ENCODE results near the gene MUCL1.

MUCL1 gene

DNA sequence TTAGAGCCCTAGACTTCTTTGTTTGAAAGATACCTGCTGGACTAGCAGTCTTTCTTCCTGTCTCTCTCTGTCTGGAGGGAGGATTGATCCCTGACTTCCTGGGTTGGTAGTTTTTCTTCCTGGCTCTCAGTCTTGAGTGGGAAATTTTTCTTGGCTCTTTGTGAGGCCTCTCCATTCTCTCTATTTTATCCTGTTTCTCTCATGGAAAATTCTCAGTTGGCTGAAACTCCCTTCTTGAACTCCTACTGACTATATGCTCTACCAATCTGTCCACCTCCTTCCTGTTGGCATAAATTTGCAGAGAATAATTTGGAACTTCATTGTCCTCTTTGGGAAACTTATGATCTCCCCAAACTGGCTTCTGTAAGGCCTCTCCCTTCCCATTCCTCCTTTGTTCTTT, 24.1 kb upstream of the MUCL1 start:
- no peaks in the 10 kb centered on the region for H3K36me3 ChIP-seq (ENCODE audit: control insufficient read depth in 2 of 2, insufficient read depth in 1 of 2, low read length in 2 of 2)
- TF ChIP-seq, protein P1, sequence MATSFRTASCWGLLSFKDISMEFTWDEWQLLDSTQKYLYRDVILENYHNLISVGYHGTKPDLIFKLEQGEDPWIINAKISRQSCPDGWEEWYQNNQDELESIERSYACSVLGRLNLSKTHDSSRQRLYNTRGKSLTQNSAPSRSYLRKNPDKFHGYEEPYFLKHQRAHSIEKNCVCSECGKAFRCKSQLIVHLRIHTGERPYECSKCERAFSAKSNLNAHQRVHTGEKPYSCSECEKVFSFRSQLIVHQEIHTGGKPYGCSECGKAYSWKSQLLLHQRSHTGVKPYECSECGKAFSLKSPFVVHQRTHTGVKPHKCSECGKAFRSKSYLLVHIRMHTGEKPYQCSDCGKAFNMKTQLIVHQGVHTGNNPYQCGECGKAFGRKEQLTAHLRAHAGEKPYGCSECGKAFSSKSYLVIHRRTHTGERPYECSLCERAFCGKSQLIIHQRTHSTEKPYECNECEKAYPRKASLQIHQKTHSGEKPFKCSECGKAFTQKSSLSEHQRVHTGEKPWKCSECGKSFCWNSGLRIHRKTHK (tag by site-specific recombination; IDR thresholded peaks at IDR 0.05) = no peak
- TF ChIP-seq ZNF239 (tag by site-specific recombination; IDR thresholded peaks at IDR 0.05) (no peak), ZNF184 (tag by site-specific recombination; IDR thresholded peaks at IDR 0.05) (no peak), KLF10 (tag by site-specific recombination; IDR thresholded peaks at IDR 0.05) (no peak), ZNF133 (tag by site-specific recombination; IDR thresholded peaks at IDR 0.05) (no peak), ZNF202 (tag by site-specific recombination; IDR thresholded peaks at IDR 0.05; ENCODE audit: borderline replicate concordance) (no peak), MYNN (tag by site-specific recombination; IDR thresholded peaks at IDR 0.05; ENCODE audit: borderline replicate concordance) (no peak)
- TF ChIP-seq, protein P2, sequence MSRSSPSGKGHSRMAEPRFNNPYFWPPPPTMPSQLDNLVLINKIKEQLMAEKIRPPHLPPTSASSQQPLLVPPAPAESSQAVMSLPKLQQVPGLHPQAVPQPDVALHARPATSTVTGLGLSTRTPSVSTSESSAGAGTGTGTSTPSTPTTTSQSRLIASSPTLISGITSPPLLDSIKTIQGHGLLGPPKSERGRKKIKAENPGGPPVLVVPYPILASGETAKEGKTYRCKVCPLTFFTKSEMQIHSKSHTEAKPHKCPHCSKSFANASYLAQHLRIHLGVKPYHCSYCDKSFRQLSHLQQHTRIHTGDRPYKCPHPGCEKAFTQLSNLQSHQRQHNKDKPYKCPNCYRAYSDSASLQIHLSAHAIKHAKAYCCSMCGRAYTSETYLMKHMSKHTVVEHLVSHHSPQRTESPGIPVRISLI (tag by site-specific recombination; IDR thresholded peaks at IDR 0.05) = no peak
- TF ChIP-seq, protein P3, sequence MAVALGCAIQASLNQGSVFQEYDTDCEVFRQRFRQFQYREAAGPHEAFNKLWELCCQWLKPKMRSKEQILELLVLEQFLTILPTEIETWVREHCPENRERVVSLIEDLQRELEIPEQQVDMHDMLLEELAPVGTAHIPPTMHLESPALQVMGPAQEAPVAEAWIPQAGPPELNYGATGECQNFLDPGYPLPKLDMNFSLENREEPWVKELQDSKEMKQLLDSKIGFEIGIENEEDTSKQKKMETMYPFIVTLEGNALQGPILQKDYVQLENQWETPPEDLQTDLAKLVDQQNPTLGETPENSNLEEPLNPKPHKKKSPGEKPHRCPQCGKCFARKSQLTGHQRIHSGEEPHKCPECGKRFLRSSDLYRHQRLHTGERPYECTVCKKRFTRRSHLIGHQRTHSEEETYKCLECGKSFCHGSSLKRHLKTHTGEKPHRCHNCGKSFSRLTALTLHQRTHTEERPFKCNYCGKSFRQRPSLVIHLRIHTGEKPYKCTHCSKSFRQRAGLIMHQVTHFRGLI (tag by site-specific recombination; IDR thresholded peaks at IDR 0.05) = no peak
- H3K27ac ChIP-seq (ENCODE audit: extremely low read depth, low read depth, low read length) = no peak overlapping the region
- ChIA-PET CTCF (no interaction called here), POLR2A (no interaction called here)
- H3K4me3 ChIP-seq (ENCODE audit: low read depth, low read length) = no peak overlapping the region
- H3K4me1 ChIP-seq (ENCODE audit: control insufficient read depth, insufficient read depth, low read length) = no peaks in the 10 kb centered on the region
- no peaks in the 10 kb centered on the region for H3K9me3 ChIP-seq (ENCODE audit: control insufficient read depth, insufficient read depth, low read depth, low read length)

DNA sequence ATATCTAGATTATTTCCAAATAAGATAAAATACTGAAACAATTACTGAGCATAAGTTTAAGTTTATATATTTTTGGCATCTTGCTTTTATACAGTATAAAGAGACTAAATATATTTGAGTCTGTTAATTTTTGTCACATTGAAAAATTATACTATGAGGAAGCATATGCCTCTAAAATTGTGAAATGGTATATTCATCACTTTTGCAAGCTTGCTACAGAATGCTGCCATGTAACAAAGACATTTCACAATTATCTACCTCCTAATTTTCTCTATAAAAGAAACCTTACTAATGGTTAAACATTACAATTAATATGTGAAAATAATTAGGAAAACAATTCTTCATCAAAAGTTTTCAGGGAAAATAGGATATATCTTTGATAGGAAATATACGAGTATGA, 22.7 kb upstream of the MUCL1 start:
- POLR2A ChIA-PET = no interaction called here
- Histone ChIP-seq H3K36me3 (ENCODE audit: control insufficient read depth in 2 of 2, insufficient read depth in 1 of 2, low read length in 2 of 2) (no peaks in the 10 kb centered on the region), H3K4me1 (ENCODE audit: control insufficient read depth, insufficient read depth, low read length) (no peaks in the 10 kb centered on the region), H3K9me3 (ENCODE audit: control insufficient read depth, insufficient read depth, low read depth, low read length) (no peaks in the 10 kb centered on the region), H3K4me3 (ENCODE audit: low read depth, low read length) (no peak overlapping the region), H3K27ac (ENCODE audit: extremely low read depth, low read depth, low read length) (no peak overlapping the region)
- CTCF ChIA-PET = interaction anchor here (0.8 to 0.9 kb wide), 2 partner anchors 107 to 873 kb away, joined by 3 to 4 read pairs; no protein-coding TSS in a partner anchor
- TF ChIP-seq, protein P4, sequence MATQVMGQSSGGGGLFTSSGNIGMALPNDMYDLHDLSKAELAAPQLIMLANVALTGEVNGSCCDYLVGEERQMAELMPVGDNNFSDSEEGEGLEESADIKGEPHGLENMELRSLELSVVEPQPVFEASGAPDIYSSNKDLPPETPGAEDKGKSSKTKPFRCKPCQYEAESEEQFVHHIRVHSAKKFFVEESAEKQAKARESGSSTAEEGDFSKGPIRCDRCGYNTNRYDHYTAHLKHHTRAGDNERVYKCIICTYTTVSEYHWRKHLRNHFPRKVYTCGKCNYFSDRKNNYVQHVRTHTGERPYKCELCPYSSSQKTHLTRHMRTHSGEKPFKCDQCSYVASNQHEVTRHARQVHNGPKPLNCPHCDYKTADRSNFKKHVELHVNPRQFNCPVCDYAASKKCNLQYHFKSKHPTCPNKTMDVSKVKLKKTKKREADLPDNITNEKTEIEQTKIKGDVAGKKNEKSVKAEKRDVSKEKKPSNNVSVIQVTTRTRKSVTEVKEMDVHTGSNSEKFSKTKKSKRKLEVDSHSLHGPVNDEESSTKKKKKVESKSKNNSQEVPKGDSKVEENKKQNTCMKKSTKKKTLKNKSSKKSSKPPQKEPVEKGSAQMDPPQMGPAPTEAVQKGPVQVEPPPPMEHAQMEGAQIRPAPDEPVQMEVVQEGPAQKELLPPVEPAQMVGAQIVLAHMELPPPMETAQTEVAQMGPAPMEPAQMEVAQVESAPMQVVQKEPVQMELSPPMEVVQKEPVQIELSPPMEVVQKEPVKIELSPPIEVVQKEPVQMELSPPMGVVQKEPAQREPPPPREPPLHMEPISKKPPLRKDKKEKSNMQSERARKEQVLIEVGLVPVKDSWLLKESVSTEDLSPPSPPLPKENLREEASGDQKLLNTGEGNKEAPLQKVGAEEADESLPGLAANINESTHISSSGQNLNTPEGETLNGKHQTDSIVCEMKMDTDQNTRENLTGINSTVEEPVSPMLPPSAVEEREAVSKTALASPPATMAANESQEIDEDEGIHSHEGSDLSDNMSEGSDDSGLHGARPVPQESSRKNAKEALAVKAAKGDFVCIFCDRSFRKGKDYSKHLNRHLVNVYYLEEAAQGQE (tag by site-specific recombination; IDR thresholded peaks at IDR 0.05) = no peak
- no peak for TF ChIP-seq SCRT1 (tag by site-specific recombination; IDR thresholded peaks at IDR 0.05; ENCODE audit: borderline replicate concordance)
- no peak for TF ChIP-seq ZNF792 (tag by site-specific recombination; IDR thresholded peaks at IDR 0.05)
- TF ChIP-seq OSR2 (tag by site-specific recombination; IDR thresholded peaks at IDR 0.05) = no peak
- TF ChIP-seq ZNF157 (tag by site-specific recombination; IDR thresholded peaks at IDR 0.05) = no peak
- TF ChIP-seq, protein P5, sequence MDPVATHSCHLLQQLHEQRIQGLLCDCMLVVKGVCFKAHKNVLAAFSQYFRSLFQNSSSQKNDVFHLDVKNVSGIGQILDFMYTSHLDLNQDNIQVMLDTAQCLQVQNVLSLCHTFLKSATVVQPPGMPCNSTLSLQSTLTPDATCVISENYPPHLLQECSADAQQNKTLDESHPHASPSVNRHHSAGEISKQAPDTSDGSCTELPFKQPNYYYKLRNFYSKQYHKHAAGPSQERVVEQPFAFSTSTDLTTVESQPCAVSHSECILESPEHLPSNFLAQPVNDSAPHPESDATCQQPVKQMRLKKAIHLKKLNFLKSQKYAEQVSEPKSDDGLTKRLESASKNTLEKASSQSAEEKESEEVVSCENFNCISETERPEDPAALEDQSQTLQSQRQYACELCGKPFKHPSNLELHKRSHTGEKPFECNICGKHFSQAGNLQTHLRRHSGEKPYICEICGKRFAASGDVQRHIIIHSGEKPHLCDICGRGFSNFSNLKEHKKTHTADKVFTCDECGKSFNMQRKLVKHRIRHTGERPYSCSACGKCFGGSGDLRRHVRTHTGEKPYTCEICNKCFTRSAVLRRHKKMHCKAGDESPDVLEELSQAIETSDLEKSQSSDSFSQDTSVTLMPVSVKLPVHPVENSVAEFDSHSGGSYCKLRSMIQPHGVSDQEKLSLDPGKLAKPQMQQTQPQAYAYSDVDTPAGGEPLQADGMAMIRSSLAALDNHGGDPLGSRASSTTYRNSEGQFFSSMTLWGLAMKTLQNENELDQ (tag by site-specific recombination; IDR thresholded peaks at IDR 0.05; ENCODE audit: low read depth) = no peak
- TF ChIP-seq ZNF530 (tag by site-specific recombination; IDR thresholded peaks at IDR 0.05; ENCODE audit: low read depth) = no peak
- TF ChIP-seq ZNF121 (tag by site-specific recombination; IDR thresholded peaks at IDR 0.05) = no peak
- TF ChIP-seq SETDB1 (IDR thresholded peaks at IDR 0.05; ENCODE audit: insufficient read length, low read length) = no peak
- no peak for TF ChIP-seq ZNF670 (tag by site-specific recombination; IDR thresholded peaks at IDR 0.05; ENCODE audit: low read depth)
- no peak for TF ChIP-seq ZNF560 (tag by site-specific recombination; IDR thresholded peaks at IDR 0.05; ENCODE audit: borderline replicate concordance)
- TF ChIP-seq ZNF660 (tag by site-specific recombination; IDR thresholded peaks at IDR 0.05) = no peak
- TF ChIP-seq, protein P6, sequence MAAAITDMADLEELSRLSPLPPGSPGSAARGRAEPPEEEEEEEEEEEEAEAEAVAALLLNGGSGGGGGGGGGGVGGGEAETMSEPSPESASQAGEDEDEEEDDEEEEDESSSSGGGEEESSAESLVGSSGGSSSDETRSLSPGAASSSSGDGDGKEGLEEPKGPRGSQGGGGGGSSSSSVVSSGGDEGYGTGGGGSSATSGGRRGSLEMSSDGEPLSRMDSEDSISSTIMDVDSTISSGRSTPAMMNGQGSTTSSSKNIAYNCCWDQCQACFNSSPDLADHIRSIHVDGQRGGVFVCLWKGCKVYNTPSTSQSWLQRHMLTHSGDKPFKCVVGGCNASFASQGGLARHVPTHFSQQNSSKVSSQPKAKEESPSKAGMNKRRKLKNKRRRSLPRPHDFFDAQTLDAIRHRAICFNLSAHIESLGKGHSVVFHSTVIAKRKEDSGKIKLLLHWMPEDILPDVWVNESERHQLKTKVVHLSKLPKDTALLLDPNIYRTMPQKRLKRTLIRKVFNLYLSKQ (tag by site-specific recombination; IDR thresholded peaks at IDR 0.05; ENCODE audit: borderline replicate concordance) = no peak
- no peak for TF ChIP-seq ZNF623 (tag by site-specific recombination; IDR thresholded peaks at IDR 0.05)
- TF ChIP-seq ZNF133 (tag by site-specific recombination; IDR thresholded peaks at IDR 0.05) = no peak
